Fibroblast of lung (primary cell): ENCODE data around the gene TENM3. TPM values are rescaled to one million over a fixed set of nuclear protein-coding genes. Genes with fewer than 3 reads are reported as not detected.

ENCODE experiments used
- DNase-seq, 2 donors: peaks; one replicate each; pipeline versions ENCODE4 v3.0.0 to v3.0.0-alpha.2; 2010; ENCODE audit warnings: low read depth in 2 of 2
- H2AFZ ChIP-seq: 2 replicates; pipeline ENCODE4 v1.5.1; 2012; ENCODE audit warnings: low read length, control low read depth, inconsistent platforms
- H3K27ac ChIP-seq: 2 replicates; pipeline ENCODE4 v1.5.1; 2011; ENCODE audit warnings: low read length, control low read depth; ENCODE audit not compliant: insufficient read depth
- H3K27me3 ChIP-seq: 2 replicates; pipeline ENCODE4 v1.5.1; 2011; ENCODE audit warnings: mild to moderate bottlenecking, low read length; ENCODE audit not compliant: control insufficient read depth, insufficient read depth
- H3K36me3 ChIP-seq: 2 replicates; pipeline ENCODE4 v1.5.1; 2011; ENCODE audit warnings: low read length; ENCODE audit not compliant: control insufficient read depth, insufficient read depth
- H3K4me1 ChIP-seq: 2 replicates; pipeline ENCODE4 v1.5.1; 2011; ENCODE audit warnings: low read length; ENCODE audit not compliant: control insufficient read depth, insufficient read depth; ENCODE audit errors: extremely low read depth
- H3K4me2 ChIP-seq: 2 replicates; pipeline ENCODE4 v1.5.1; 2011; ENCODE audit warnings: low read length, control low read depth; ENCODE audit not compliant: insufficient read depth; ENCODE audit errors: extremely low read depth
- H3K4me3 ChIP-seq, 4 experiments: fragments of 200-600 bp in 1 of 4; sonication (generic) in 1 of 4; replicated peaks in 1 of 4; 2 replicates each; pipeline ENCODE4 v1.5.1; 2011 to 2016; ENCODE audit warnings: low read length in 4 of 4, low read depth in 3 of 4, mild to moderate bottlenecking in 3 of 4, control low read depth in 2 of 4, inconsistent platforms in 1 of 4, mixed read lengths in 1 of 4; ENCODE audit not compliant: insufficient read depth in 1 of 4; ENCODE audit errors: control extremely low read depth in 1 of 4
- H3K79me2 ChIP-seq: 2 replicates; pipeline ENCODE4 v1.5.1; 2012; ENCODE audit warnings: mild to moderate bottlenecking, low read length, inconsistent platforms; ENCODE audit not compliant: control insufficient read depth, insufficient read depth
- H3K9ac ChIP-seq: 2 replicates; pipeline ENCODE4 v1.5.1; 2011; ENCODE audit warnings: mild to moderate bottlenecking, low read length, control low read depth; ENCODE audit not compliant: insufficient read depth
- H3K9me3 ChIP-seq: 2 replicates; pipeline ENCODE4 v1.5.1; 2012; ENCODE audit warnings: low read depth, low read length; ENCODE audit not compliant: control insufficient read depth, insufficient read depth
- H4K20me1 ChIP-seq: 2 replicates; pipeline ENCODE4 v1.5.1; 2011; ENCODE audit warnings: low read length; ENCODE audit not compliant: control insufficient read depth, insufficient read depth; ENCODE audit errors: extremely low read depth
- CTCF ChIP-seq, 2 donors: IDR thresholded peaks in 1 of 2; conservative IDR thresholded peaks in 1 of 2; 1 replicate in 1 of 2; 2 replicates in 1 of 2; pipeline ENCODE4 v1.5.1; 2011 to 2012; ENCODE audit warnings: low read length in 2 of 2, control low read depth in 1 of 2, inconsistent platforms in 1 of 2, low read depth in 1 of 2, mild to moderate bottlenecking in 1 of 2
- EZH2 ChIP-seq: IDR thresholded peaks from 2 replicates; pipeline ENCODE4 v1.5.1; 2012; ENCODE audit warnings: low read length, control low read depth, mild to moderate bottlenecking; ENCODE audit errors: missing control alignments
- polyA plus RNA-seq, 2 donors: library from polyadenylated mRNA; depleted of rRNA in 1 of 2; stranded (reverse) in 1 of 2; unstranded in 1 of 2; fragments of >200 nt; gene quantifications; 2 replicates each; pipeline ENCODE4 v1.2.1, GENCODE V29; 2011 to 2012; ENCODE audit warnings: missing spikeins in 1 of 2
- total RNA-seq: library from RNA; depleted of rRNA; stranded (reverse); fragments of >200 nt; gene quantifications from 2 replicates; pipeline ENCODE4 v1.2.1, GENCODE V29; 2014

The TENM3 gene
- total and polyA plus RNA-seq, 2 donors (not counting 1 experiment from before 2014, with no cell fraction given), result 2.7 to 3.6 TPM

DNA sequence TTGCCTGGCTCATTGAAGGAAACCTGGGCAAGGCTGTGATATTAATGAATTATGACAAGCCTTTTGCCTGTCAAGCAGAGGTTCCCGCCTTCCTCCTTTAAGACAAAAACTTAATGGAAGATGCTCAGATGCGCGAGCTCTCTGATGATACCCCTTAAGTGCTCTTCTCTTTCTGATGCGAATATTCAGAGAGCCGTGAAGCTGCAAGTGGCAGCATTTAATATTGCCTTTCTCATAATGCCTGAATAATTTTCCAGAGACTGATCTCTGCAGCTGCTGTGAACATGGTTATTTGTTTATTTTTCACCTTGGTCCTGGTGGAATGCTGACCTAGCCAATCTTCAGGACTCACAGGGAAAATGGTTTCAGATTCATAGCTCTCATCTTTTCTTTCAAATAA lies 251.8 kb downstream of the TENM3 start:
- no peaks in the 10 kb centered on the region for H3K36me3 ChIP-seq
- no peak for DNase-seq

DNA sequence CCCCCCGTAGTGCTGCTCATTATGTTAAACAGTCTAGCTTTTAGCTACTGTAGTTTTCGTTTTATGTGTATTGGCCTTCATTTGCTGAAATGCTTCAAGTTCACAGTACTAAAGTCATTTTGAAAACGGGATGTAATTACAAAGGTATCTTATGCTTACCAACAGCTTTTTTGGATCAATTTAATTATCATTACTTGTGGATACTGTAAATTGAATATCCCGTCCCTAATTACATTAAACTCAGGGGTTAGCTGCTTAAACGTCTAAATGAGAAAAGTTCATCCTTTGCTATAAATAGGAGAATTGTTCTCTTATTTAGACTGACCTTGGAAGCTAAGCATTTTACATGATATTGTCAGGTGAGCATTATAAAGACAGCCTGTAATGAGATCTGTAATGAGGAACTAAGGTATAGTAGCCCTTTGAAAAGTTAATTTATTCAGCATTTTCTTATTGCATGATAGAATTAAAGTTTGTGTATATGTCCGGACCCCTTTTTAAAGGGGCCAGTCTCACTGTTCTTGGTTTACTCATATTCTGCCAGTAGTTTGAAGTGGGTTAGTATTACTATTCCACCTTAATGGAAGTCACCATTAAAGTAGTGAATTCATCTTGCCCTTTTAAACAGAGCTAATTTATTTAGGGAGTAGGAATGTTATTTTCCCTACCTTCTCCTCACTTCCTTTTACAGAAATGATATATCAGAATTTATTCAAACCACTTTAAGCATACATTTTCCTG lies 252.6 kb downstream of the TENM3 start:
- TF ChIP-seq EZH2 (no peak), CTCF (conservative IDR thresholded peaks at IDR 0.05 in 1 of 2, IDR thresholded peaks at IDR 0.05 in 1 of 2; ENCODE audit: low read depth in 1 of 2, low read length in 2 of 2) (no peak)
- H3K27ac ChIP-seq, result no peak overlapping the region
- H3K79me2 ChIP-seq, result no peaks in the 10 kb centered on the region
- H3K36me3 ChIP-seq, result no peaks in the 10 kb centered on the region
- no peaks in the 10 kb centered on the region for H4K20me1 ChIP-seq
- no peaks in the 10 kb centered on the region for H3K9me3 ChIP-seq
- no peaks in the 10 kb centered on the region for H3K4me1 ChIP-seq
- H3K4me3 ChIP-seq, result no peak overlapping the region
- no peak overlapping the region for H2AFZ ChIP-seq
- H3K4me2 ChIP-seq, result no peak overlapping the region
- H3K27me3 ChIP-seq, result no peaks in the 10 kb centered on the region
- no peak overlapping the region for H3K9ac ChIP-seq
- DNase-seq, result no peak

More for the DNA sequence above, 251.8 kb downstream of the TENM3 start:
- Histone ChIP-seq H3K4me3 (no peak overlapping the region), H3K9ac (no peak overlapping the region), H3K79me2 (no peaks in the 10 kb centered on the region), H3K4me2 (no peak overlapping the region), H4K20me1 (no peaks in the 10 kb centered on the region), H3K4me1 (no peaks in the 10 kb centered on the region), H3K9me3 (no peaks in the 10 kb centered on the region), H2AFZ (no peak overlapping the region), H3K27me3 (no peaks in the 10 kb centered on the region), H3K27ac (no peak overlapping the region)
- TF ChIP-seq EZH2, result no peak
- TF ChIP-seq CTCF (conservative IDR thresholded peaks at IDR 0.05 in 1 of 2, IDR thresholded peaks at IDR 0.05 in 1 of 2; ENCODE audit: low read depth in 1 of 2, low read length in 2 of 2), result no peak

- H2AFZ ChIP-seq, result no peak overlapping the region
- no peak overlapping the region for H3K4me2 ChIP-seq
- H3K36me3 ChIP-seq, result no peaks in the 10 kb centered on the region
- no peak overlapping the region for H3K9ac ChIP-seq
- no peaks in the 10 kb centered on the region for H3K9me3 ChIP-seq
- no peaks in the 10 kb centered on the region for H4K20me1 ChIP-seq
- H3K79me2 ChIP-seq, result no peaks in the 10 kb centered on the region
- no peaks in the 10 kb centered on the region for H3K4me1 ChIP-seq
- no peak overlapping the region for H3K4me3 ChIP-seq
- no peak for TF ChIP-seq CTCF (conservative IDR thresholded peaks at IDR 0.05 in 1 of 2, IDR thresholded peaks at IDR 0.05 in 1 of 2; ENCODE audit: low read depth in 1 of 2, low read length in 2 of 2)
- TF ChIP-seq EZH2, result no peak
- no peaks in the 10 kb centered on the region for H3K27me3 ChIP-seq
- no peak for DNase-seq
- no peak overlapping the region for H3K27ac ChIP-seq
Observed at GRCh38 chr4:182496408-182496807, 253.2 kb downstream of the TENM3 start.
